GM18909 (cell line): ENCODE measurements around the gene HTRA2.
A peak's percentile ranks its signal among the peaks of the same experiment; 100 is the strongest.

ENCODE experiments used
- ATAC-seq: cut with Tn5 transposase; IDR thresholded peaks from one replicate; pipeline ENCODE4 v1.9.1; 2021; ENCODE audit warnings: mild to moderate bottlenecking; ENCODE audit not compliant: unreplicated experiment, poor library complexity

HTRA2 gene

DNA sequence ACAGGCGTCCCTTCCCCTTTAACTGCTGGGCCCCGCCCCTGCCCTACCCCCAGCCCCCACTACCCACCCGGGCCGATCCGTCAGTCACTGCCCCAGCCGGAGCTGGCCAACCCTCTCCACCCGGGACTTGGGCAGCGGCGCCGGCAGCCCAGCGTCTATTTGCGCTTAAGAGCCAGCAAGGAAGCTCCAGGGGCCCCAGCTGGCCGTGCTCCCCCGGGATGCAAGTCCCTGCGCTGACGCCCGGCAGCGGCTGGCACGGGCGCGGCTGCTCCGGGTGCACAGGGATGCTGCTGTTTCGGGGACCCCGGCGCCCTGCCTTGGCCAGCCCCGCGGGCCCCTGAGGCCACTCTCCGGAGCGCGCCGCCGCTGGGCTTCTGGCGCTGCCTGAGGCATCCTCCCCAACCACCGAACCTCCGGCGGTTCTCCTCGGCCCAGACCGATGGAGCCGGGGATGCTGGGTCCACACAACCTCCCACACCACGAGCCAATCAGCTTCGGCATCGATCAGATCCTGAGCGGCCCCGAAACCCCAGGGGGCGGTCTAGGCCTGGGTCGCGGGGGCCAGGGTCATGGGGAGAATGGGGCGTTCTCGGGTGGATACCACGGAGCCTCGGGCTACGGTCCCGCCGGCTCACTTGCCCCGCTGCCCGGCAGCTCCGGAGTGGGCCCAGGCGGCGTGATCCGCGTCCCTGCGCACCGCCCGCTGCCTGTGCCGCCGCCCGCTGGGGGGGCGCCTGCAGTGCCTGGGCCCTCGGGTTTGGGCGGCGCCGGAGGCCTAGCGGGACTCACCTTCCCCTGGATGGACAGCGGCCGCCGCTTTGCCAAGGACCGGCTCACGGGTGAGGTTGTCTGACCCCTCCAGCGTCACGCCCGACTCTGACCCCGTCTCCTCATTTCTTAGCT, 15.1 kb upstream of the HTRA2 start, which contains the start of gene TLX2:
TSS of gene TLX2 (plus strand) at position 83 of the 903 bp plus-strand sequence. CDS start at position 440, 357 bp downstream.
- ATAC-seq, result no peak

DNA sequence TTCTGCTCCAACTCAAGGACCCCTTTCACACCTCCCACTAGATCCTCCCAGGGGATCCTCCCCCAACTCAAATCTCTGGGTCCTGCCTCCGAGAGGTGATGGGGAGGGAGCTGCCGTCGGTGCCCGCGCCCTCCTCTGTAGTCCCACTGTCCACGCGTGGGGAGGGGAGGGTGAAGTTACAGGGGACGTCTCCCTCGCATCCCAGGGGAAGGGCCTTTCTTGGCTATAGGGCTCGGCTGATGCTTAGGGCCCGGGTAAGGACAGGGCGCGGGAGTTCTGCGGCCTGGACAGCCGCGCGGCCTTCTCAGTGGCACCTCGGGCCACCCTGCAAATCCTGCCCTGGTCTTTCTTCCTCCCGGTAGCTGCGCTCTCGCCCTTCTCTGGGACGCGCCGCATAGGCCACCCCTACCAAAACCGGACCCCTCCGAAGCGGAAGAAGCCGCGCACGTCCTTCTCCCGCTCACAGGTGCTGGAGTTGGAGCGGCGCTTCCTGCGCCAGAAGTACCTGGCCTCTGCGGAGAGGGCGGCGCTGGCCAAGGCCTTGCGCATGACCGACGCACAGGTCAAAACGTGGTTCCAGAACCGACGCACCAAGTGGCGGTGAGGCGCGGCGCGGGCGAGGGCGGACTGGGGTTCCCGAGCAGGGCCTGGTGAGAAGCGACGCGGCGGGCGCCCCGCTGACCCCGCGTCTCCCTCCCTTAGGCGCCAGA, 14.3 kb upstream of the HTRA2 start:
- ATAC-seq, result peak; percentile 10

DNA sequence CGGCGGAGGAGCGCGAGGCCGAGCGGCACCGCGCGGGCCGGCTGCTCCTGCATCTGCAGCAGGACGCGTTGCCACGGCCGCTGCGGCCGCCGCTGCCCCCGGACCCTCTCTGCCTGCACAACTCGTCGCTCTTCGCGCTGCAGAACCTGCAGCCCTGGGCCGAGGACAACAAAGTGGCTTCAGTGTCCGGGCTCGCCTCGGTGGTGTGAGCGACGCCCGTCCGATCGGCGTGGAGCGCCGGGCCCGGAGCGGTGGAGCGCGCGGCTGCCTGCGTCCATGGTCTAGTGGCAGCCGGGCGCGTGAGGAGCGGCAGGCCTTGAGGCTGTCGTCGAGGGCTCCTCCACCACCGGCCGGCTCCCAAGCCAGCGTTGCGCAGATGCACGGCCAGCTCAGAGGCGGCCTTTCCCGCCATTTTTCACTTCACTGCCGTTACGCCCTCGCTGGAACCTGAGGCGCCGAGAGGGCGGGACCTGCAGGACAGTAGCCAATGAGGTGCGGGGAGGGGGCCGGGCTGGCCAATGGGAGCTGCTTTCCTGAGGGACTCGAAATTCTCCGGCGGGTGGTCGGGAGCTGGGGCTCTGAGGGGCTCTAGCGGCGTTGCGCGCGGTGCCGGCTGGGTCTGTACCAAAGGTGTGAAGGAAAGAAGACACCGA, 13.6 kb upstream of the HTRA2 start:
- ATAC-seq, result peak; percentile 78

DNA sequence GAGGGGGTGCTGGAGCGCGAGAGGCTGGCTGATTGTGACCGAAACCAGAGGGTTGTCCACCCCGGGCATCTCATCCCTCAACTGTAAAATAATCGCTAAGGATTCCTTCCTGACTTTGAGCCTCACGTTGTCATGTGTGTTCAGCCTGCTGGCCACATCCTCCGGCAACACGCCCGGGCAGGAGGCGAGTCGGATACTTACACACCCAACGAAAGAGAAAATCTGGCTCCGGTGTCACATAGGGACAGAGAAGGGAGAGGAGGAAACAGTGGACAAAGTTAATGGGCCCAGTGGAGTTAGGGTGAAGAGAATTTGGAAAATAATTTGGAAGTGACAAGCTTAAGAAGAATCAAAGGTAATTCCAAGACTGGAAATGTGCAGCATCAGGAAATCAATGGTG, 13.1 kb upstream of the HTRA2 start:
- no peak for ATAC-seq

DNA sequence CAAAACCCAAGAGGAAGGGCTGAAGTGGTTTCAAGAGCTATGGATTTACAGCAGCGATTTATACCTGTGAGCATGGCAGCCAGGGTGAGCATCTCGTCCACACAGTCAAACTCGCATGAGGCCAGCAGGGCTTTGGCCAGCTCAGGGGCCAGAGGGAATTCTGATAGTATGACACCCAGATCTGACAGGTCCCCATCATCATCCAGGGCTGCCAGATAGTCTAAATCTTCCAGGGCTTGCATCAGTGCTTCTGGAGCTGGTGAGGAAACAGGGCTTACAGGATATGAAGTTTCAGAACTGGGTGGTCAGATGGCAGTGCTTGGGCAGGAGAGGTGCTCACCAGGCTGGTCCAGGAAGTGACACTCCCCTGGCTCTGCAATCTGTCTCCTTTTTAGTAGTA, 7.2 kb upstream of the HTRA2 start:
- ATAC-seq, result no peak

DNA sequence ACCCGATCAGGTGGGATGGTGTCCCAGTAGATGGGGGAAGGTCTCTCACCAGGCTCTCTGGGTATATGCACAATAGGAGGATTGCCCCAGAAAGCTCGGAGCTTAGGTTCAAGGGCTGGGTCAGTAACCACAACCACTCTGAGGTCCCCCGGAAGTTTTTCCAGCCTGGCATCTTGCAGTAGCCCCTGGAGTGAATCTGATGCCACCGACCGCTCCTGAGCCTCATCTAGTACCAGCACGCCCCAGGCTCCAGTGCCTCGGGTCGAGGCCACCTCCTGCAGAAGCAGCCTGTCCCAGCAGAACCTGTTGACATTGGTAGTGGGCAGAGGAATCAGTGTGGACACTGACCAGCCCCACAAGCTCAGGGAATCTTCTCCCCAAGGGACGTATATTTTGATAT, 5.7 kb upstream of the HTRA2 start:
- ATAC-seq, result no peak

DNA sequence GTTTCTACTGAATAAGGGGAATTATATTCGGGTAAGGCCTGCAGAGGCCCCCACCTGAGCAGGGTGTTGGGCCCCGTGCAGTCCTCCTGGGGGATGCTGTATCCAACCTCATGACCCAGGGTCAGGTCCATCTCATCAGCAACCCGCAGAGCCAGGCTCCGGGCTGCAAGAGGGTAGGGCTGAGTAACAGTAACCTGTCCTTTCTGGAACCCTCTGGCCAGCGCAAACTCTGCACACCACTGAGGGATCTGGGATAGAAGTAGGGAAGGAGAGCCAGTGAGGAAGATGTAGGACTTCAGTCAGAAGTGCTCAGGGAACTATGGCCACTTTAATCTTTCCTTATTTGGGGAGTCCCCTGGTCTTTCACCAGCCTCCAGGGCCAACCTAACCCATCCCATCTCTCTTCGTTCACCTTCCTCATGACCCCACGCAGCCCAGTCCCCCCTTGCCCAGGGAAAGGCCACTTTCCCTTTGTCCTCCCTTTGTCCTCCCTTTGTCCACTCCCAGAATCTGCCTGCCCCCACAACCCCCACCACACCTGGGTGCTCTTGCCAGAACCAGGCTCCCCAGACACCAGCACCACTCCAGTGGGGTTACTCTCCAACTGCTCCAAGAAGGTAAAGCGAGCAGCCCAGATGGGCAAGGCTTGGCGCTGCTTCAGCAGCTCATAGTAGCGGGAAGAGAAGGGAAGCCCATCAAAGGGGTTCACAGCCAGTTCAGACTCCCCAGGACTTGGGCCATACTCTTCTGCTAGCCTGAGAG, 4.6 kb upstream of the HTRA2 start:
- no peak for ATAC-seq

DNA sequence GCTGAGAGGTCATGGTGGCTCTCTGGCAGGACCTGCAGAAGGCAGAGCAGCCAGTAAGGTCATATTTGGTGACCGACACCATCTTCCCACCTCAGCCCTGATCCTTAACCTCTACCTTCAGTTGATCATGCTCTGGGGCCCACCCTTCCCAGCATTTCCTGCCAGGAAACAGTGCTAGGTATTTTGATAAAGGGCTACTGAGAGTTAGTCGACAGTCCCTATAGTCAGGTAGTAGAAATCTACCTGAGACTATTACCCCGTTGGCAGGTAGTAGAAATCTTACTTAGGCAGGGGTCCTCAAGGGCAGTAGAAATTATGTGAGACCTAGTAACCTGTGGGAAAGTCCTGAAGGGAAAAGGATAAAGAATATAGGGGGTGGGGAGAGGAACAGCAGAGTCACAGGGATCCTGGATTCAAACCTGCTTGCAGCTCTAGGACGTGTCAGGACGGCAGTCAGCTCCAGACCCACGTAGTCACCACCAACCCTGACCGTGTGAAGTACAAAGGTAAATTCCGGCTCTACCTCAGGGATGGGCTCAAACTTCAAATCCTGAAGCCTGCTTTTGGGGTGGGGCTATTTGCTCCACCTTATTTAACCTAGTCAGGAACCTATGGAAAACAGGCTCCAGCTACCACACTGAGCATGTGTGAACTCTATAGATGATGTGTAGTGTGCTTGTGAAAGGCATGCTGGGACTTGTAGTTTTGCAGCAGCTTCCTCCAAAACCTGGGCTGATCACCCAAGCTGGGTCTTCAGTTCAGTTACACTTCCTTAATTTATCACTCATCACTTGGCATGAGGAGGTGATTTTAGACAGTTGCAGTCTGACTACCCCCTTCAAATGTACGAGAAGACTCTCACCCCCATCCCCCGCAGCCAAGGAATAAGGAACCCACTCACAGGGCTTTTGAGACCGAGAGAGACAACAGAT, 3.8 kb upstream of the HTRA2 start, which contains the start of gene DQX1:
TSS of gene DQX1 (minus strand) at position 515 of the 932 bp plus-strand sequence. CDS start at position 13, 502 bp downstream.
- no peak for ATAC-seq

DNA sequence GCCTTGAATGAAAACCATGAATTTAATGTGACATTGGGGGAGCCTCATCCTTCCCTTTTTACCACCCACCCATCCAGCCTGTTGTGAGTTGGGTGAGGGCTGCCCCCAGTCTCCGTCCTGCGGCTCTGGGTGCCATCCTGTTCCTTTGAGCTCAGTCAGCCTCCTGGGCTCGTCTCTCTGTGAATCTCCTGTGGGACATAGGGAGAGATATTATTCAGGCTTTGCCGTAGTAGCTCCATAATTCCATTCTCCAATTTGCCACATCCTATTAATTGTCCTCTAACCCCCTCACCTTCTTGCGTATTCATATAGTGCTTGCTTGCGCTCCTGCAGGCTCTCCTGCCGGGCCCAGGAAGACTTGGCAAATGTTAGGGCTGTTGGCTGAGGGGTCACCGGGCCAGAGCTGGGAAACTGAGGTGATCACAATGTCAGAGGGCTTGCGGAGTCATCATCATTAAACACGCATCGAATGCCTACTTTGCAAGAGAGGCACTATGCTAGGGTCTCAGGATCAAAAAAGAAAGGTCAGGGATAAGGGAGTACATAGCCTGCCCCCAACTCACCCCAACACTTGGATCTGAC, 3.0 kb upstream of the HTRA2 start:
- no peak for ATAC-seq

DNA sequence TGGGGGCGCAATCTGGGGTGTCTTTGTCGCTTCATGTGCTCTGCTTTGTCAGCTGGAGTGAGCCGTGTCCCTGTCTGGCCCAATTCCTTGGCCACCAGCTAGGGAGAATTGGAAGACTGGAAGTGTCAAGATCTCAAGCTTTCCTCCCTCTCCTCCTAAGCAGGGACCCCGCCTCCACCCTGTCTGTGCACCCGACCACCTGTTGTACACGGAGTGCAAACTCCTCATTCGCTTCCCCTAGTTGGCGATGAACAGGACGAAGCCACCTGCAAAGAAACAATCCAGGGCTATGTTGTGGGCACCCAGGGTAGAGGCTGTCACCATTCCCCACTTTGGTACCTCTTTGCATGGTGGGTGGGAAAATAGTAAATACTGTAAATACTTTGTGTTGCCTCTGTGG, 2.0 kb upstream of the HTRA2 start:
- ATAC-seq, result no peak

DNA sequence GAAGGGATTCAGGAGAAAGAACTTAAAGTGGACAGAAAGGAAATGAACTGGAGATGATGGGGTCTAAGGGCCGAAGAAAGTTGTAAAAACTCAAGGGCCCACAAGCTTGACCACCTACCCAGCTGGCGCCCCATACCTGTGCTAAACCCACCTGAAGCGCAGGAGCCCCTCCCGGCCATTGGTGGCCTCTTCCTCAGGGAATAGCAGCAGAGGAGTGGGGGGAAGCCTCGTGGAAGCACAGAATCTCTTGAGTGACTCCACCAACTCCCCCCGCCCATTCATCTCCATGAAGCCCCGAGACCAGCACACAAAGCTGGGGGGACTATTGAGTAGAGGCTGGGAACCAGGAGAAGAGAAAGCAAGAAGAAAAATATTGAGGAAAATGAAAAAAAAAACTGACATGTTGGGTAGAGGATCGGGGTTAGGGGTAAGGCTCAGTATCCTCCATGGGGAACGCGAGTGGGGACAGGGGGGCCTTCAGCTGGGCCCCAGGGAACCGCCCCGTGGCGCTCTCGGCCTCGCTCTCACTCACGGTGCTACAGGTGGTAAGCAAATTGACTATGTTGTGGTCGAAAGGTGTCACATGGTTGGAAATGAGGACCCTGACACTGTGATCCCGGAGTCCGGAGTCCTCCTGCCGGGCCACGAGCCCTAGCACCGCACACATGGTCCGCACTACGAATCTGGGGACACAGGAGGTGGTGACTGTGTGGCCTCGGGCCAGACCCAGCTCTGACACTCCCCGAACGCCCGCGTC, 955 bp upstream of the HTRA2 start:
- peak; percentile 9 for ATAC-seq

DNA sequence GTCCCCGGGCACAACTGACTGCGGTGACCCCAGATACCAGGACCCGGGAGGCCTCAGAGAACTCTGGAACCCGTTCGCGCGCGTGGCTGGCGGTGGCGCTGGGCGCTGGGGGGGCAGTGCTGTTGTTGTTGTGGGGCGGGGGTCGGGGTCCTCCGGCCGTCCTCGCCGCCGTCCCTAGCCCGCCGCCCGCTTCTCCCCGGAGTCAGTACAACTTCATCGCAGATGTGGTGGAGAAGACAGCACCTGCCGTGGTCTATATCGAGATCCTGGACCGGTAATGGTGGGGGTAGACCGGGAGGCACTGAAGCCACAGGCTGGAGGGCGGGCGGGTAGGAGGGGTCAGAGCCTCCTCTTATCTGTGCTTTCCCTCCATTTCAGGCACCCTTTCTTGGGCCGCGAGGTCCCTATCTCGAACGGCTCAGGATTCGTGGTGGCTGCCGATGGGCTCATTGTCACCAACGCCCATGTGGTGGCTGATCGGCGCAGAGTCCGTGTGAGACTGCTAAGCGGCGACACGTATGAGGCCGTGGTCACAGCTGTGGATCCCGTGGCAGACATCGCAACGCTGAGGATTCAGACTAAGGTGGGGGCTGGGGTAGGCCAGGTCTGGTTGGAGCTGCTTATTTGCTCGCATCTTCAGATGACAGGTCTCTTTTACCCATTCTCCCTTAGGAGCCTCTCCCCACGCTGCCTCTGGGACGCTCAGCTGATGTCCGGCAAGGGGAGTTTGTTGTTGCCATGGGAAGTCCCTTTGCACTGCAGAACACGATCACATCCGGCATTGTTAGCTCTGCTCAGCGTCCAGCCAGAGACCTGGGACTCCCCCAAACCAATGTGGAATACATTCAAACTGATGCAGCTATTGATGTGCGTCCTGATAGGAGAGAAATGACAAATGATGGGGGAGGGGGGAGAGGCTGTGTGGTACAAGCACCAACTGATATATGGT, 780 bp downstream of the HTRA2 start:
- ATAC-seq, result peak; percentile 29

DNA sequence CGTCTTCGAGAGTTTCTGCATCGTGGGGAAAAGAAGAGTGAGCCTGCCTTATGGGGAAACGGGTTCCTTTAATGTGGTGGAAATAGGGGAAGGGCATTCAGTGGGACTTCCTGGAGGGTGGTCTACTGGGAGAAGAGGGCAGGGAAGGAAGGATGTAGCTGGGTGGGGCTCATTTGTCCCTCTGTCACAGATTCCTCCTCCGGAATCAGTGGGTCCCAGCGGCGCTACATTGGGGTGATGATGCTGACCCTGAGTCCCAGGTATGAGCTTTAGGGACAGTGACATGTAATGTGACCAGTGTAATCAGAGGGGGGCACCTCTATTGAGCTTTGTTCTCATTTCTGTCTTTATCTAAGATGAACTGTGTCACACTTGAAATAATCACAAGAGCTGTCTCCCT, 1.9 kb downstream of the HTRA2 start:
- ATAC-seq, result no peak

DNA sequence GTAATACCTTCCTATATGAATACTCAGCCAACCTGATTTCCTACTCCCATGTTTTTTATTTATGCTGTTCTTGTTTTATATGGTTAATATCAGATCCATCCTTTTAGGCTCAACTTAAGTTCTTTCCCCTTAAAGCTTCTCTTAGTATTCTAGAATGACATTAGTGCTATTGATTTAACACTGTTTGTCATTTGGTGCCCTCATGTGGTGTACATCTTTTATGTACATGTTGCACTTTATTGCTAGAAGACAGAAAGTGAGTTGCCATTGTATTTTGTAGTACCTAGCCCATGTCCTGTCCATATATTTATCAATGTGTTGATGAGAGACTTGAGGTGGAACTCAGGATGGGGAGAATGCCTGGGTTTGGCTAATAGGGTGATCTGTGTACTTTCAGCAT, 2.5 kb downstream of the HTRA2 start:
- ATAC-seq, result no peak

DNA sequence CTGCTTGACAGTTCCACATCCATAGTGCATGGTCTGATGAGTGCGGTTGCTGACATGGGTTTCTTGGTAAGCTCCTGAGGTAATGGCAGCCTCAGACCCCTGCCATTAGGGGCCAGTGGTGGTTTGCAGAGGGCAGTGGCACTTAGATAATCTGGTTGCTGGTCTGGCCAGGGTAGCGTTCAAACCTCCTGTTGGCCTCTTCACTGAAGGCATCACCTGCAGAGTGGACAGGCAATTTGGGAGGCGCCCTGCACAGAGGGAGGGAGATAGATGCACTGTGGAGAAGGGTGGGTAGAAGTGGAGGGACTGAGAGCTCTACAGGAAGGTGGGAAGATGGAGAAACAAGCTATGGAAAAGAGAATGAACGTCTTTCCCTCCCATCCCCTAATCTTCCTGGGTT, 3.7 kb downstream of the HTRA2 start:
- no peak for ATAC-seq

DNA sequence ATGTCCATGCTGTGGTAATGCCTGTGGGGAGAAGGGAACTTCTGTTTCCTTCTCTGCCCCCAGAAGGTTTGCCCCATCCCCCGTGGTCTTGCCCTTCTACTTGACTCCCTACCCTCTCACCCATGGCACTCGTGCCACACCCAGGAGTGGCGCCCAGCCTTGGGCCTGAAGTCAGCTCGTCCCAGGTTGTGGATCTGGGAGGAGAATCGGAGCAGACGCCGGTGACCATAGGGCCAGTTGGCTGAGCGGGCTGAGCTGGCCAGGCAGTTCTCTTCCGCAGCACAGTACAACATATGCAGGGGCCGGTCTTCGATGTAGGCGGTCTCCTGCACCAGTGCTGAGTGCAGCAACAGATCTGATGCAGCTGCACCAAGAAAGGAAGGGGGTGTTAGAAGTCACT, 4.7 kb downstream of the HTRA2 start:
- no peak for ATAC-seq

DNA sequence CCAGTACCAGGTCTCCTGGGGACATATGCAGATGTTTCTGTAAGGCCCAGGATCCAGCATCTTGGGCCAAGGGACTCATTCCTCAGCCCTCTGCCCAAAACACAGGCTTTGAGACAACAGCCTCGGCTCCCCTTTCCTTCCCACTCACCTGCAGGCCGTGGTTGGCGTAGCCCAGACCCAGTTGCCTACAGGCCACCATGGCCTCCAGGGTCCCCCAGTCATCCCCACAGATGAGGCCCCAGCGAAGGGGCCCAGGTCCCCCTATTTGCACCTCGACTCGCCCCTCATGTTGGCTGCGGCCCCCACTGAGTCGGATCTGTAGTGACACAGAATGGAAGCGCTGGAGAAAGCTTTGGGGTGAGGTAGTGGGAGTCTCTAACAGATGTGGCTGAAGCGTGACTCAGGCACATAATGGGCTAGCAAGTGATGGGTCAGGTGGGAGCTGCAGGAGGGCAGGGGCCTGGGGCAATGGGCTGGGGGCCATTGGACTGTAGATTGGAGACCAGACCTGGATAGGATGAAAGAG, 5.8 kb downstream of the HTRA2 start:
- ATAC-seq, result no peak
